T-helper 1 cell (primary cell): Measurements from ENCODE around the gene GTF2IRD1.
"Not testable (repeated sequence)": the region's sequence is repeated elsewhere in the genome, so short reads cannot be mapped to it uniquely, and the experiment has no call there.

Source experiments
- DNase-seq, 5 donors: peaks; one replicate each; pipeline ENCODE4 v3.0.0-alpha.2; 2012 to 2020

GTF2IRD1 gene

DNA sequence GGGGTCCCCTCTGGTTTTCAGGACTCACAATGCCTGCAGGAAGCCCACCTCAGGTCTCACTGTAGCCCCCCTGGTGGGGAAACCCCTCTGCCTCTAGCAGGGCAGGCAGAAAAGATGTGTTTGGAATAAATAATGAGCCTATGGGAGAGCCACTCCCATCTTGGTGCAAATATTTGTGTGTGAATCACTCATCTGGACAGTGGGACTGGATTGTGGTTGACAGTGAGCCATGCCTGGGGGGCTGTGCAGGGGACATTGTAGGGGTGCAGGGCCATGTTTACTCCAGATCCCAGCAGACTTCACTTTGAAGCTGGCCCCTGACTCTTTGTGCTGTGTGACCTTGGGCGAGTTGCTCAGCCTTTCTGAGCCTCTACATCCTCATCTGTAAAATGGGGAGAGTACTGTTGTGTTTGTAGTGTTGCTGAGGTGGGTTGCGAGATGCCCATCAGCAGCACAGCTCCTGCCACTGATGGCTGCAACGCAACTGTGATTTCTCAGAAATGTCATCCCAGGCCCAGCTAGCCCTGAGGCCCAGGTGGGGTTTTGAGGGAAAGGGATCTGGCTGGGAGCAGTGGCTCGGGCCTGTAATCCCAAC is 20.7 kb downstream of the GTF2IRD1 start:
- DNase-seq, result no peak

DNA sequence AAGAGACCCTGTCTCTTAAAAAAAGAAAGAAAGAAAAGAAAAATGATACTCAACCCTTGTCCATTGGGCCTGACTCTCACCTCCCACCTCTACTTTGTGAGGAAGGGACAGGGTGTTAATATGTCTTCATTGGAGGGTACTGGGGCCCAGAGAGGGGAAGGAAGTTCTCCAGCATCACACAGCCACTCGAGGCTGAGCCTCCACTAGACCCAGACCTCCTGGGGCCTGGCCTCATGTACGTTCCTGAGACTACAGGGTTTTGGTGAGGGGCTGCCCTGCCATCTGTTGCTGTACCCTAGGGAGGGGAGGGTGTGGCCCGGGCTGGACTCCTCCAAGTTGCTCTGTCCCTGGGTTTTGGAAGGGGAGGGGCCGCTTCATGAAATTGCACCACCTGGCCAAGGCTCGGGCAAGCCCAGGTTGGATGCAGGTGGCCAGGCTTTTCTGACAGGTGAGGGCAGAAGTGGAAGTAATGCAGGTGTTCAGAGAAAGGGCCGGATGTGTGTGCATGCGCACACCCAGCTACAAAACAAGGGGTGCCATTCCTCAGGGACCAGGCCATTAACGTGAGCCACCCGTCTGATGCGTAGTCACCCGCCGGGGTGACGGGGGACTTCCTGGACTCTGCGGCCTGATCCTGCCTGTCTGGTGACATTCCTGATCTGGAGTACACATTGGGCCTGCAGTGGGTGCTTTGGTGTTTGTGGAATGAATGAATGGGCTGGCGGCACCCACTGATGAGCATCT is 21.7 kb downstream of the GTF2IRD1 start:
- DNase-seq, result no peak

DNA sequence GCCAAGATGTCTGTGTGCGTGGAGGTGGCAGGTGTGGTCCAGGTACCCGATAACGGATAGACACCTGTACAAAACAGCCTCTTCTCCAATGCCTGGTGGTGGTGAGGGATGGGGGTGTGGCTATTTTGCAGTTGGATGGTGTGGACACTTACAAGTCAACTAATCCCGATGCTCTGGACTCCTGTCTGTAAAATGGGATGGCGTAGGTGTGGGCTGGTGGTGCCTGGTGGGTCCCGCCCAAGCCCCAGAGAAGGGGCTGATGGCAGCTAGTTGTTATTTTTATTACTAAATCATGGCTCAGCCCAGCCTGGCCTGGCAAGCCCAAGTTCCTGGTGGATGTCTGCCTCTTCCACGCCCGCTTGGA is 22.3 kb downstream of the GTF2IRD1 start:
- DNase-seq, result no peak

- DNase-seq, result no peak
These were observed 22.9 kb downstream of the GTF2IRD1 start for GRCh38 chr7:74476626-74477025.

DNA sequence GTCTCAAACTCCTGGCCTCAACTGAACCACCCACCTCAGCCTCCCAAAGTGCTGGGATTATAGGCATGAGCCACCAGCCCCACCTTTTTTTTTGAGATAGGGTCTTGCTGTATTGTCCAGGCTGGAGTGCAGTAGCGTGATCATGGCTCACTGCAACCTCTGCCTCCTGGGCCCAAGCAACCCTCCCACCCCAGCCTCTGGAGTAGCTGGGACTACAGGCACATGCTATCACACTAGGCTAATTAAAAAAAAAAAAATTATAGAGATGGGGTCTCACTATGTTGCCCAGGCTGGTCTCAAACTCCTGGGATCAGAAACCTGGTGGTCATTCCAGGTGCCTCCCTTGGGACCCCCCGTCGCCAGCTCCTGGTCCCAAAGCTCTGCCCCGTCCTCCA is 25.0 kb downstream of the GTF2IRD1 start:
- DNase-seq, result no peak

GRCh38 chr7:74479066-74479781 is 25.5 kb downstream of the GTF2IRD1 start:
- no peak for DNase-seq

- DNase-seq, result no peak
These were observed 26.5 kb downstream of the GTF2IRD1 start for GRCh38 chr7:74479961-74480829.

DNA sequence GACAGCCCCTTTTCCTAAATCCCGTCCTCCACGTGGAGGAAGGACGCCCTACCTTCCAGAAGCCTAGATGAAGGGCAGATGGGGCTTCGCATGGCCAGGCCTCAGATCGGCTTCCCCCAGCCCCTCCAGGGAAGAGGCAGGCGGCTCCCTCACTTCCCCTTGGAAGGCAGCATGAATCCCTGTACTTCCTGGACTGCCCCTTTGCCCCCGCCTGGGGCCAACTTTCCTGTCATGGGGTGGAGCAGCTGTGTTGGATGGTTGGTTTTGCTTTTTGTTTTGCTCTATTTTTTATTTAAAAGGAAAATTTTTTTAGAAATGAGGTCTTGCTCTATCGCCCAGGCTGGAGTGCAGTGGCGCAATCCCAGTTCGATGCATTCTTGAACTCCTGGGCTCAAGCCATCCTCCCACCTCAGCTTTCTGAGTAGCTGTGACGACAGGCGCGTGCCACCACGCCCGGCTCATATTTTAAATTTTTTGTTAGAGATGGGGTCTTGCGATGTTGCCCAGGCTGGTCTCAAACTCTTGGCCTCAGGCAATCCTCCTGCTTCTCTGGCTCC is 27.2 kb downstream of the GTF2IRD1 start:
- DNase-seq, result no peak

GRCh38 chr7:74481458-74482196 is 27.9 kb downstream of the GTF2IRD1 start:
- DNase-seq, result no peak

DNA sequence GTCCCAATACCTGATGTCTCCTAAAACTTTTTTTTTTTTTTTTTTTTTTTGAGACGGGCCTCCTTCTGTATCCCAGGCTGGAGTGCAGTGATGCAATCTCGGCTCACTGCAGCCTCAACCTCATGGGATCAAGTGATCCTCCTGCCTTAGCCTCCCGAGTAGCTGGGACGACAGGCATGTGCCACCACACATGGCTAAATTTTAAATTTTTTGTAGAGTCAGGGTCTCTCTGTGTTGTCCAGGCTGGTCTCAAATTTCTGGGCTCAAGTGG is 28.4 kb downstream of the GTF2IRD1 start:
- DNase-seq, result no peak

DNA sequence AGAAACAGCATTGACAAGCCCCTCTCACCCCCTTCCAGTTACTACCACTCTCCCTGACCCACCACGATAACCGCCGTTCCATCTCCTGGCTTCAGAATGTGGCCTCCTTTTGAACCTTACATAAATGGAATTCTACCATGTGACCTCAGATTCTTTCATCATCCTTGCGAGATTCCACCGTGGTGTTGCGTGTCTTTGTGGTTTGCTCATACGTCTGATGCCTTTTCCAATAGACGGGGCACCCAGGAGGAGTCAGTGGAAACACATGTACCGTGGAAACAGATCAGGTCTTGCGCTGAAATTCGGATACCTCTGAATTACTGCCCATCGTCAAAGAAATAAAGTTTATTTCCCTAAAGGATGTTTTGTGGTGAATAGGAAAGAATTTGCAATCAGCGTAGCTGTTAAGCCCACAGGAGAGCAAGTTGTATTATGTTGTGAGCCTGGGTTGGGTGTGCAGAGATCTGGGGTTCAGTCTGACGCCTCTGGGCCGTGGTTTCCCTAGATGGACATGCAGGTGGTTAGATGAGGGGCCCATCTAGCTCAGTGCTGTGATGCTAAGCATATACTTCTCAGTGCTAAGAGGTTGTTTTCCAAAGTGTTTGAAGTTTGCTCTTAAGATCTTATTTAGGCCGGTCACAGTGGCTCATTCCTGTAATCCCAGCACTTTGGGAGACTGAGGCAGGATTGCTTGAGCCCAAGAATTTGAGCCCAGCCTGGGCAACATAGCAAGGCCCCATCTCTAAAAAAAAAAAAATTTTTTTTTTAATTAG is 29.1 kb downstream of the GTF2IRD1 start:
- no peak for DNase-seq

- DNase-seq, result no peak
These were observed 30.0 kb downstream of the GTF2IRD1 start for GRCh38 chr7:74483402-74484336.

DNA sequence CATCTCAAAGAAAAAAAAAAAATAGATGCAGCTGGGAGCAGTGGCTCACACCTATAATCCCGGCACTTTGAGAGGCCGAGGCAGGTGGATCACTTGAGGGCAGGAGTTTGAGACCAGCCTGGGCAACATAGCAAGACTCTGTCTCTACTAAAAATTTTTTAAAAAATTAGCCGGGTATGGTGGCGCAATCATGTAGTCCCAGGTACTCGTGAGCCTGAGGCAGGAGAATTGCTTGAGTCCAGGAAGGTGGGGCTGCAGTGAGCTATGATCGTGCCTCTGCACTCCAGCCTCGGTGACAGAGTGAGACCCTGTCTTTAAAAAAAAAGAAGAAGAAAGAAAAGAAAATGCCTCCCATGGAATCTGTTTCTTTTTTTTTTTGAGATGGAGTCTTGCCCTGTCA is 31.9 kb downstream of the GTF2IRD1 start:
- DNase-seq, result no peak

- not testable (repeated sequence) for DNase-seq
These were observed 34.9 kb downstream of the GTF2IRD1 start for GRCh38 chr7:74488518-74489030.

DNA sequence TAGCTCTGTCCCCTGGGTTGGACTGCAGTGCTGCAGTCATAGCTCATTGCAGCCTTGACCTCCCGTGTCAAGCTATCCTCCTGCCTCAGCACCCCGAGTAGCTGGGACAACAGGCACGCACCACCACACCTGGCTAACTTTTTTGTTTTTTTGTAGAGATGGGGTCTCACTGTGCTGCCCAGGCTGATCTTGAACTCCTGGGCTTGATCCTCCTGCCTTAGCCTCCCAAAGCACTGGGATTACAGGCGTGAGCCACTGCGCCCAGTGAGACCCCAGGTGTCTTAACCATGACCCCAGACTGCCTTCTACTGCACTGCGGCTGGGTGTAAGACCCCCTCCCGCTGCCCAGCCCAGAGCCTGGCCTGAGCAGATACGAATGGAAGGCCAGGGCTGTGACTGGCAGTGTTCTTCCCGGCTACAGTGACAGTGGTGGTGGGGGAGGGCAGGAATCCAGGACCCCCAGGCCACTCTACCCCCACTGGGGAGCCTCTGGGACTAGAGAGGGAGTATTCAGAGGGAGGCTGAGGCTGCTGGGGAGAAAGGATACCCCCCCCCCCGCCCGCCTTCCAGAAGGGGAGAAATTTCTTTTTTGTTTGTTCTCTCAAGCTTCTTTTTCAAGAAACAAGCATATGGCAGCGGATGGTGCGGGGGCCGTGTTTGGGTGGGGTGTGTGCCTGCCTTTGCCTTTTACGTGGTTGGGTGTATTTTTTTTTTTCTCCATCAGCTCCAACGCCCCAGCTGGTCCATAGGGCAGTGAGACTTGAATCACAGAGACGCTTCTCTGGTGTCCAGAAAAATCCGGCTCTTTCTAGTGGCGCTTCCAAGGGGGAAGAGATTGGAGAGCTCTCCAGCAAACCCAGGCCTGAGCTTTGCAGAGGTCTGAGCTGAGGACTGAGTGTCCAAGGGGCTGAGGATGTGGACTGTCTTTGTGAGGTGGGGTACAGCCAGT is 36.6 kb downstream of the GTF2IRD1 start:
- DNase-seq, result no peak

GRCh38 chr7:74491490-74491889 is 37.8 kb downstream of the GTF2IRD1 start:
- not testable (repeated sequence) for DNase-seq

GRCh38 chr7:74493295-74493694 is 39.6 kb downstream of the GTF2IRD1 start:
- no peak for DNase-seq

DNA sequence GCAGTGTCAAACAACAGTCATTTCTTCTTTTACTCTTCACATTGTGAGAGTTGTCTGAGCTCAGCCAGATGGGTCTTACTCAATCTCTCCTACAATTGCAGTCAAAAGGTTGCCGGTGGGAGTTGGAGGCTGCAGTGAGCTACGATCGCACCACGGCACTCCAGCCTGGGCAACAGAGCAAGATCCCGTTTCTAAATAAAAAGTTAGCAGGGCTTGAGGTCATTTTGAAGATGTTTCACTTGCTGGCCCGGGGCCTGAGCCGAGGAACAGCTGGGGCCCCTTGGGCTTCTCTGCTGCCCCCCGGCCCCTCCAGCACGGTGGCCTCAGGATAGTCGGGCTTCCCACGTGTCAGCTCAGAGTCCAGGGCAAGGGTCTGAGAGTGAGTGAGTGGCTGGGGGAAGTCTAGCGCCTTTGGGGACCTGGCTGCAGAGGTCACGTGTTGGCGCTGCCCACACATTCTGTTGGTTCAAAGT is 40.4 kb downstream of the GTF2IRD1 start:
- DNase-seq, result no peak
